Large intestine (tissue), 3 donors: Measurements from ENCODE around the gene SSR4. TPM values are rescaled to one million over a fixed set of nuclear protein-coding genes. Genes with fewer than 3 reads are reported as not detected.

Experiments used
- DNase-seq, 2 donors: peaks; one replicate each; pipeline versions ENCODE4 v3.0.0 to v3.0.0-alpha.2; 2013
- H3K27ac ChIP-seq: one replicate; pipeline ENCODE4 v1.5.1; 2013; ENCODE audit warnings: low read length
- H3K27me3 ChIP-seq: 2 replicates; pipeline ENCODE4 v1.6.1; 2013; ENCODE audit warnings: low read length; ENCODE audit not compliant: control insufficient read depth, insufficient read depth
- H3K36me3 ChIP-seq: 2 replicates; pipeline ENCODE4 v1.6.1; 2013; ENCODE audit warnings: low read length; ENCODE audit not compliant: control insufficient read depth, insufficient read depth
- H3K4me1 ChIP-seq: one replicate; pipeline ENCODE4 v1.6.1; 2013; ENCODE audit warnings: low read length; ENCODE audit not compliant: control insufficient read depth, insufficient read depth
- H3K4me3 ChIP-seq: one replicate; pipeline ENCODE4 v1.5.1; 2013; ENCODE audit warnings: low read length
- H3K9me3 ChIP-seq: one replicate; pipeline ENCODE4 v1.6.1; 2013; ENCODE audit warnings: mild to moderate bottlenecking, low read depth, low read length, moderate library complexity; ENCODE audit not compliant: control insufficient read depth
- WGBS: methylation state at CpG from one replicate; pipeline ENCODE4 v1.1.5; 2013; ENCODE audit warnings: low lambda C conversion rate; ENCODE audit not compliant: insufficient coverage; 5-methylcytosine and 5-hydroxymethylcytosine counted together
- polyA plus RNA-seq: library from polyadenylated mRNA; unstranded; fragments of 120-200 nt; gene quantifications from one replicate; pipeline ENCODE4 v1.2.1, GENCODE V29; 2013

Gene SSR4
- polyA plus RNA-seq, 1 donor = 240 TPM

- Histone ChIP-seq H3K4me1 (no peaks in the 10 kb centered on the region), H3K4me3 (no peak within 1 kb of the TSS), H3K27me3 (peaks cover 46% of the 10 kb centered on the region), H3K9me3 (no peaks in the 10 kb centered on the region), H3K36me3 (no peaks in the 10 kb centered on the region), H3K27ac (no peak within 1 kb of the TSS)
- no CpG with 5 or more reads among the region's 97 CpGs for WGBS
- no peak for DNase-seq
These were observed 35.6 kb downstream of the SSR4 start, which contains the start of gene PDZD4 for GRCh38 chrX:153829799-153830639. Gene PDZD4, minus strand, starts transcription at chrX:153830544. Its CDS starts 246 bp downstream, at chrX:153830298.

GRCh38 chrX:153830640-153831428, 36.4 kb downstream of the SSR4 start:
- WGBS = no CpG with 5 or more reads among the region's 102 CpGs
- peaks cover 46% of the 10 kb centered on the region for H3K27me3 ChIP-seq

GRCh38 chrX:153831429-153832150, 37.1 kb downstream of the SSR4 start:
- Histone ChIP-seq H3K27ac (no peak overlapping the region), H3K36me3 (no peaks in the 10 kb centered on the region), H3K27me3 (peaks cover 46% of the 10 kb centered on the region), H3K4me3 (no peak overlapping the region), H3K4me1 (no peaks in the 10 kb centered on the region), H3K9me3 (no peaks in the 10 kb centered on the region)
- no peak for DNase-seq
- no CpG with 5 or more reads among the region's 23 CpGs for WGBS

More at GRCh38 chrX:153830640-153831428, 36.4 kb downstream of the SSR4 start:
- H3K9me3 ChIP-seq = no peaks in the 10 kb centered on the region
- no peak for DNase-seq
- no peak overlapping the region for H3K4me3 ChIP-seq
- no peak overlapping the region for H3K27ac ChIP-seq
- no peaks in the 10 kb centered on the region for H3K36me3 ChIP-seq
- H3K4me1 ChIP-seq = no peaks in the 10 kb centered on the region

DNA sequence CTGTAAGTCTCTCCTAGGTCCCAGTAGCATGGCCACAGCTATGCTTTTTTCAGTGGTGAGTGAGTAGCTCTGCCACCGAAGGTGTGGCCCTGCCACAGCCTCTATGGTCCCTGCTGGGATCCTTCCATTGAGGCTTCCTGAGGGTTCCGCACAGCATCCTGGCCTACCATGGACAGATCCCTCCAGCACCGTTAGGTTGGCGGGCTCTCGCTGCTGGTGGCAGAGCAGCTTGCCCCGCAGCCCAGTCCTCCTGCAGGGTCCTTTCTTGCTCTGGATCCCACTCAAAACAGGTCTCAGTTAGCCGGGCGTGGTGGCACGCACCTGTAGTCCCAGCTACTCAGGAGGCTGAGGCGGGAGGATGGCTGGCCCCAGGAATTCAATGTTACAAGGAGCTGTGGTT, 38.3 kb downstream of the SSR4 start:
- no peaks in the 10 kb centered on the region for H3K9me3 ChIP-seq
- peaks cover 43% of the 10 kb centered on the region for H3K27me3 ChIP-seq
- H3K4me1 ChIP-seq = no peaks in the 10 kb centered on the region
- no peak for DNase-seq
- H3K27ac ChIP-seq = no peak overlapping the region
- WGBS = no CpG with 5 or more reads among the region's 10 CpGs
- H3K36me3 ChIP-seq = no peaks in the 10 kb centered on the region
- no peak overlapping the region for H3K4me3 ChIP-seq

- H3K36me3 ChIP-seq = no peaks in the 10 kb centered on the region
- DNase-seq = no peak
- WGBS = no CpG with 5 or more reads among the region's 6 CpGs
- no peak overlapping the region for H3K27ac ChIP-seq
- no peak overlapping the region for H3K4me3 ChIP-seq
- peaks cover 12% of the 10 kb centered on the region for H3K27me3 ChIP-seq
- H3K4me1 ChIP-seq = no peaks in the 10 kb centered on the region
- H3K9me3 ChIP-seq = no peaks in the 10 kb centered on the region
These were observed 42.5 kb downstream of the SSR4 start for GRCh38 chrX:153836921-153837320.

GRCh38 chrX:153844509-153845082, 50.1 kb downstream of the SSR4 start:
- H3K27me3 ChIP-seq = peaks cover 5% of the 10 kb centered on the region
- H3K36me3 ChIP-seq = no peaks in the 10 kb centered on the region
- no peaks in the 10 kb centered on the region for H3K4me1 ChIP-seq
- WGBS = 80% methylated on average over 1 of the region's 6 CpGs
- DNase-seq = no peak
- no peaks in the 10 kb centered on the region for H3K9me3 ChIP-seq
- no peak overlapping the region for H3K27ac ChIP-seq
- no peak overlapping the region for H3K4me3 ChIP-seq

DNA sequence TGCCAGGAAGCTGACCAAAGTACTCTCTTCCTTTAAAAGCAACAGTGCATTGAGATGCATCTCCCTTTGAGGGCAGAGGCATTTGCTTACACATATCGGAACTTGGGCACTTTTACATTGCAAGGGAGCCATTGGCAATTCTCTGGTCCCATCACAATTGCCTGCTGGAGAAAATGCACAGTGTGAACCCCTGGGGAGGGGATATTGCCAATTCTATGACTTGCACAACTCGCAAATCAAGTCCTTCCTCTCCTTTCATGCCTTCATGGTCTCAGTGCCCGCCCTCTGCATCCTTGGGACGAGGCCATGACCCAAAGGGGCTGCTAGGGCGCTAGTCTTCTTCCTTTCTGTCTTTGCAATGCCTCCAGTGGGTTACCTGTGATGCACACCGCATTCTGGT, 50.7 kb downstream of the SSR4 start:
- peaks cover 5% of the 10 kb centered on the region for H3K27me3 ChIP-seq
- WGBS = no CpG with 5 or more reads among the region's 6 CpGs
- no peak for DNase-seq
- no peak overlapping the region for H3K4me3 ChIP-seq
- no peak overlapping the region for H3K27ac ChIP-seq
- H3K9me3 ChIP-seq = no peaks in the 10 kb centered on the region
- no peaks in the 10 kb centered on the region for H3K36me3 ChIP-seq
- H3K4me1 ChIP-seq = no peaks in the 10 kb centered on the region

- Histone ChIP-seq H3K27ac (no peak overlapping the region), H3K4me3 (no peak overlapping the region), H3K36me3 (no peaks in the 10 kb centered on the region), H3K27me3 (peaks cover 7% of the 10 kb centered on the region), H3K4me1 (no peaks in the 10 kb centered on the region), H3K9me3 (no peaks in the 10 kb centered on the region)
- DNase-seq = no peak
- no CpG with 5 or more reads among the region's 3 CpGs for WGBS
These were observed 51.4 kb downstream of the SSR4 start for GRCh38 chrX:153845842-153846241.
